Neural crest cell (in vitro differentiated cells): ENCODE results near the gene PTGIS. TPM values are rescaled to one million over a fixed set of nuclear protein-coding genes. Genes with fewer than 3 reads are reported as not detected.

ENCODE experiments used
- DNase-seq: peaks from one replicate; pipeline ENCODE4 v3.0.0; 2021; ENCODE audit warnings: low read depth, mixed read lengths, low spot score
- H3K27ac Mint-ChIP-seq: one replicate; pipeline ENCODE4 v1.8.0; 2021; ENCODE audit warnings: mild to moderate bottlenecking, mixed read lengths; ENCODE audit not compliant: unreplicated experiment
- H3K27me3 Mint-ChIP-seq: 2 replicates; pipeline ENCODE4 v1.8.0; 2021; ENCODE audit warnings: low read depth, mild to moderate bottlenecking, mixed read lengths
- H3K36me3 Mint-ChIP-seq: 2 replicates; pipeline ENCODE4 v1.8.0; 2021; ENCODE audit warnings: low read depth, mild to moderate bottlenecking, mixed read lengths
- H3K4me1 Mint-ChIP-seq: 2 replicates; pipeline ENCODE4 v1.8.0; 2021; ENCODE audit warnings: mixed read lengths
- H3K4me3 Mint-ChIP-seq: one replicate; pipeline ENCODE4 v1.8.0; 2021; ENCODE audit warnings: mild to moderate bottlenecking, mixed read lengths
- H3K9me3 Mint-ChIP-seq: 2 replicates; pipeline ENCODE4 v1.8.0; 2021; ENCODE audit warnings: mixed read lengths
- total RNA-seq: library from RNA; stranded (reverse); gene quantifications from 2 replicates; pipeline ENCODE4 v1.2.1, GENCODE V29; 2021
- TF ChIP-seq, protein P1 (sequence below): fragments of 200-600 bp; sonication (generic); conservative IDR thresholded peaks from 2 replicates; pipeline ENCODE4 v1.5.0; 2021; ENCODE audit warnings: antibody characterized with exemption, mild to moderate bottlenecking

Gene PTGIS
- total RNA-seq, 1 donor from 2014 or later: 7.1 TPM

DNA sequence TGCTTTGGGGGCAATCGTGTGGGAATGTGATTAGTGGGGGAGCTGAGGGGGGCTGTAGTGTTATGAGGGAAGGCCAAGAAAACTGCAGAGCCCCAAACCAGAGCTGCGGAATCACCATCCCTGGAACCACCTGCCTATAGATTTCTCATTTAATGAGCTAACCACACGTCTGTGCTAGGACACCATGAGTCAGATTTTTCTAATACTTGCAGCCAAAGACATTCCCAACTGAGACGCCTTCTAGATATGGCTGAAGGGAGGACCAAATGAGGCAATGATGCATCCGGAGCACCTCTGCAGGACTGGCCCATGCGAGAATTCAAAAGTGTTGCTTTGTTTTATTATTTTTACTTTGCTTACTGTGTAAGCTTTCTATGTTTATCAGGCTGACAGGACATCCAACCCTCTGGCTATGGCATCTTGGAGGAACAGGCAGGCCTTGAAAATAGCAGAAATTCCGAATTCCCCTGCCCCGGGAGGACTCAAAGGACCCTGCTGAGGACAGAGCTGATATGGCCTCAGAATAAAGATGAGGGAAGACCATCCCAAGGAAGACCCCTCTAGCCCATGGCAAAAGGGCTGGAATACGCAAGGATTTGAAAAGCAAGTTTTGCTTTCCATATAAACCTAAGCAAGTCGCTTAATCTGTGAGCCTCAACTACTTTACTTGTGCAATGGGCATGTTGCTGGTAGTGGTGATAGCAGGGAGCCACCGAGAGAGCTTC, 3.1 kb upstream of the PTGIS start:
- H3K4me1 Mint-ChIP-seq: peaks cover 18% of the 10 kb centered on the region

DNA sequence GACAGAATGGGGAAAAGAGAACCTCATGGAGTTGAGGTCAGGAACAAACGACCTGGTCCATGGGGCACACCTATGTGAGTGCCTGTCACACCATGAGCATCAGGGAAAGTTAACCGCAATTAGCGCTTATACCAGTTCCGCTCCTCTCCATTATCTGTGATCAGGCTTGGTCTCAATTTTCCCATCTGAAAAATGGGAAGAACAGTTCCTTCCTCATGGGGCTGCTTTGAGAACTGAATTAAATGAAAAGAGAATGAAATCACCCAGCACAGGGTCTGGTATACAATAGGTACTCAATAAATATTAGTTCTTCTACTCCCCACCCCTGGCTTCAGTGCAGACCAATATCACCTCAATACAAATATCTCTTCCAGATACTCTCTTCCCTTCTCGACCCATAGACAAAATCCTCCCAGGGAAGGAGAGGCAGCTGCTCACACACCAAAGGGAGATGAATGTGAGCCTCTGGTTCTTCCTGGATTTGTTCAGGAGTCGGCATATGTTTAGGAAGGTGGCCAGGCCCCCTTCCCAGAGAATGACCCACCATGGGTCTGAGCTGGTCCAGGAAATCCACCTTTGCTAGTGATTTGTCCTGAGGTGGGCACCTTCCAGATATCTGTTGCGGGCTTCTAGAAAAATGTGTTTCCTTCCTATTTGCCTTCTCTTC, 2.4 kb upstream of the PTGIS start:
- Mint-ChIP-seq H3K27me3 (peaks cover 12% of the 10 kb centered on the region), H3K4me3 (peak overlapping the region; percentile 76), H3K4me1 (peaks cover 19% of the 10 kb centered on the region), H3K27ac (no peak overlapping the region), H3K36me3 (no peaks in the 10 kb centered on the region), H3K9me3 (no peaks in the 10 kb centered on the region)
- DNase-seq: no peak
- TF ChIP-seq, protein P1, sequence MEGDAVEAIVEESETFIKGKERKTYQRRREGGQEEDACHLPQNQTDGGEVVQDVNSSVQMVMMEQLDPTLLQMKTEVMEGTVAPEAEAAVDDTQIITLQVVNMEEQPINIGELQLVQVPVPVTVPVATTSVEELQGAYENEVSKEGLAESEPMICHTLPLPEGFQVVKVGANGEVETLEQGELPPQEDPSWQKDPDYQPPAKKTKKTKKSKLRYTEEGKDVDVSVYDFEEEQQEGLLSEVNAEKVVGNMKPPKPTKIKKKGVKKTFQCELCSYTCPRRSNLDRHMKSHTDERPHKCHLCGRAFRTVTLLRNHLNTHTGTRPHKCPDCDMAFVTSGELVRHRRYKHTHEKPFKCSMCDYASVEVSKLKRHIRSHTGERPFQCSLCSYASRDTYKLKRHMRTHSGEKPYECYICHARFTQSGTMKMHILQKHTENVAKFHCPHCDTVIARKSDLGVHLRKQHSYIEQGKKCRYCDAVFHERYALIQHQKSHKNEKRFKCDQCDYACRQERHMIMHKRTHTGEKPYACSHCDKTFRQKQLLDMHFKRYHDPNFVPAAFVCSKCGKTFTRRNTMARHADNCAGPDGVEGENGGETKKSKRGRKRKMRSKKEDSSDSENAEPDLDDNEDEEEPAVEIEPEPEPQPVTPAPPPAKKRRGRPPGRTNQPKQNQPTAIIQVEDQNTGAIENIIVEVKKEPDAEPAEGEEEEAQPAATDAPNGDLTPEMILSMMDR: no peak

More for the DNA sequence above, 3.1 kb upstream of the PTGIS start:
- TF ChIP-seq, protein P1: no peak
- Mint-ChIP-seq H3K27ac (no peak overlapping the region), H3K36me3 (no peaks in the 10 kb centered on the region), H3K27me3 (peaks cover 12% of the 10 kb centered on the region), H3K4me3 (peak overlapping the region; percentile 76), H3K9me3 (no peaks in the 10 kb centered on the region)
- DNase-seq: no peak

DNA sequence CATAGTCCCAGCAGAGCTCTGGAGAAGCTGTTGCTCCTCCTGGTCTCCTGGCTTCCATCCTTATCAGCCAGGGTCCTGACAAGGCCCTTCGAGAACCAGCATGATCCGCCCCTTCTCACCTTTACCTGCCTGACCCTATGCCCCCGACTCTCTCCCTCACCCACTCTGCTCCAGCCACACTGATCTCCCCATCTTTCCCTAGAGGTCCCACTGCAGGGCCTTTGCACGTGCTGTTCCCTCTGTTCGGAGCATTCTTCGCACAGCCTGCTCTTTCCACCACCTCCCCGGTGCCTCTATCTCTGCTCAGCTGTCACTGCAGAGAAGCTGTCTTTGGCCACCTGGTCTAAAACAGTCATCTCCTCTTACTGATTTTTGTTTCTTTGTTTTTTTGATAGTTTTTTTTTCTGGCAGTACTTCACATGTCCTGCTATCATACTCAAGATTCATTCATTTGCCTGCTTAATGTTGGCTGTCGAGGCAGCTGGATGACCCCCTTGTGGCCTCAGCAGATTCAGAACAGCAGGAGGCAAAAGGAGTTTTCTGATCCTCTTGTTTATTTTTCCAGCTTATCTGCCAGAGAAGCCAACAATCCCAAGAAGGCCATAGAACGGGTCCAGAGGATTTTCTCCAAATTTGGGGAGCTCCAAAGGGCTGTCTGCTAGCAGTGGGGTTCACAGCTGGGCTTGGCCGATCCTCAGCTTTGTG, 1.6 kb upstream of the PTGIS start:
- H3K4me1 Mint-ChIP-seq: peaks cover 19% of the 10 kb centered on the region
- TF ChIP-seq, protein P1: no peak
- H3K27ac Mint-ChIP-seq: no peak overlapping the region
- DNase-seq: no peak
- peaks cover 12% of the 10 kb centered on the region for H3K27me3 Mint-ChIP-seq
- H3K4me3 Mint-ChIP-seq: peak overlapping the region; percentile 76
- H3K9me3 Mint-ChIP-seq: no peaks in the 10 kb centered on the region
- H3K36me3 Mint-ChIP-seq: no peaks in the 10 kb centered on the region

DNA sequence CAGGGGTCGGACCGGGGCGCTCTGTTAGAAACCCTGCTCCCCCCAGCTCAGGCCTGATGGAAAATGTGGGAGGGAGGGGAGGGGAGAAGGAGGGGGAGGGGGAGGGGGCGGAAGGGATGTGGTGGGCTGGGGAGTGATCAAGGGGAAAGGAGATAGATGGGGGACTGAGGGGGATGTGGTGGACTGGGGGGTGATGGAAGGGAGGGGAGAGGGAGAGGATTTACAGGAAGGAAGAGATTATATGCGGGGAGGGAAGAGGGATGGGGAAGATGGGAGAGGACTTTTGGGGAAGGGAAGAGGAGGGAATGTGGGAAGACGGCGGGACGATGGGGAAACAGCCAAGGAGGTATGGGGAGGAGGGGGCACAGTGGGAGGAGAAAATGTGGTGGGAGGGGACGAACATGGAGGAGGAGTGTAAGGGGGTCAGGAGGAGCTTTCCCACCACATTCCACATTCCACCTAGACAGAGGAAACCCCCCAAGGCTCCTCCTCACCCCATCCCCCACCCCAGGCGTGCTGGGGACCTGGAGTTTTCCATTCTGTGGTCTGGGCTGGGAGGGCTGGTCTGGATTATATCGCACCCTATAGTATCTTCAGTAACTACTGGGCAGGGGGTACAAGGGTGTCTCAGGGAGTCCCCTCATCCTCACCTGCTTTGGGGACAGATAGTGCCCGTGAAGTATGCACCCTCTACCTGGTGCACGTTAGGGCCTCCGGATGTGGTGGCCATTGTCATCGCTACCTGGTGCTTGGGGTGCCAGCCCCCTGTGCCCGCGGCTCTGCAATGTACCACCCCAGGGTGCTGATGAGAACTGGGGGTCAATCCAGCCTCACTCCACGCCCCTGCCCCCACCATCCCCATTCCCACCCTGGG, 578 bp upstream of the PTGIS start:
- Mint-ChIP-seq H3K27ac (peak overlapping the region; percentile 12), H3K27me3 (peaks cover 12% of the 10 kb centered on the region), H3K36me3 (no peaks in the 10 kb centered on the region), H3K4me1 (peaks cover 19% of the 10 kb centered on the region), H3K9me3 (no peaks in the 10 kb centered on the region), H3K4me3 (peak overlapping the region; percentile 65)
- TF ChIP-seq, protein P1: no peak
- no peak for DNase-seq
